Measurements from ENCODE around the gene LPAR1.

- TF ChIP-seq CTCF (IDR thresholded peaks at IDR 0.05) (no peak), REST (IDR thresholded peaks at IDR 0.05; ENCODE audit: insufficient read depth in 1 of 2, low read depth in 2 of 2, low read length in 1 of 2) (no peak), POLR2AphosphoS5 (IDR thresholded peaks at IDR 0.05; ENCODE audit: low read depth, low read length) (no peak), SIN3A (IDR thresholded peaks at IDR 0.05; ENCODE audit: borderline replicate concordance, insufficient read depth, low read depth, low read length) (no peak)
Measured at GRCh38 chr9:110918316-110919049, 119.8 kb downstream of the LPAR1 start.

Measured in Panc1 (cell line).